Ishikawa (cell line): ENCODE measurements around the gene TAF3.

ENCODE experiments used
- CEBPB ChIP-seq: IDR thresholded peaks from 2 replicates; pipeline ENCODE4 v1.6.1; 2012
- CREB1 ChIP-seq: IDR thresholded peaks from 2 replicates; pipeline ENCODE4 v1.6.1; 2012; ENCODE audit warnings: low read depth
- EGR1 ChIP-seq: IDR thresholded peaks from 2 replicates; pipeline ENCODE4 v1.6.1; 2012
- EP300 ChIP-seq: IDR thresholded peaks from 2 replicates; pipeline ENCODE4 v1.6.1; 2012; ENCODE audit warnings: borderline replicate concordance
- FOXM1 ChIP-seq: IDR thresholded peaks from 2 replicates; pipeline ENCODE4 v1.6.1; 2012; ENCODE audit warnings: low read depth, borderline replicate concordance
- MAX ChIP-seq: IDR thresholded peaks from 2 replicates; pipeline ENCODE4 v1.6.1; 2012
- NFIC ChIP-seq: IDR thresholded peaks from 2 replicates; pipeline ENCODE4 v1.6.1; 2012
- RAD21 ChIP-seq: IDR thresholded peaks from 2 replicates; pipeline ENCODE4 v1.6.1; 2012; ENCODE audit warnings: low read depth
- REST ChIP-seq: IDR thresholded peaks from 2 replicates; pipeline ENCODE4 v1.6.1; 2012; ENCODE audit warnings: low read depth, mild to moderate bottlenecking
- TAF1 ChIP-seq: IDR thresholded peaks from 2 replicates; pipeline ENCODE4 v1.6.1; 2012; ENCODE audit warnings: low read depth, mild to moderate bottlenecking
- TCF12 ChIP-seq: IDR thresholded peaks from 2 replicates; pipeline ENCODE4 v1.6.1; 2012; ENCODE audit warnings: low read depth
- TEAD4 ChIP-seq: IDR thresholded peaks from 2 replicates; pipeline ENCODE4 v1.6.1; 2012
- USF1 ChIP-seq: IDR thresholded peaks from 2 replicates; pipeline ENCODE4 v1.6.1; 2012
- YY1 ChIP-seq: IDR thresholded peaks from 2 replicates; pipeline ENCODE4 v1.6.1; 2012; ENCODE audit warnings: low read depth
- ZBTB7A ChIP-seq: IDR thresholded peaks from 2 replicates; pipeline ENCODE4 v1.6.1; 2012; ENCODE audit warnings: low read depth

Gene TAF3

DNA sequence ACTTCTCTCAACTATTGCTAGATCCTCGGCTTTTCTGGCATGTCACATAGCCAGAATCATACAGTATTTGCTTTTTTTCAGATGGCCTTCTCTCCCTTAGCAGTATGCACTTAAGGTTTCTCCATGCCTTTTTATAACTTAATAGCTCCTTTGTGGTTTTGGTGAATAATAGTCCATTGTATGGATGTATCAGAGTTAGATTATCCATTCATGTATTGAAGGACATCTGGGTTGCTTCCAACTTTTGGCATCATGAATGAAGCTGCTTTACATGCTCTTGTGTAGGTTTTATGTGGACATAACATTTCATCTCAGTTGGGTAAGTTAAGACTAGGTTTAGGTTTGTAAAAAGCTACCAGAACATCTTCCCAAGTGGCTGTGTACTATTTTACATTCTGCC is 25.8 kb upstream of the TAF3 start:
- TF ChIP-seq TEAD4 (no peak), FOXM1 (no peak), ZBTB7A (no peak), EP300 (no peak), RAD21 (no peak), REST (no peak), TCF12 (no peak), MAX (no peak), CREB1 (no peak), CEBPB (no peak), EGR1 (no peak), USF1 (no peak), YY1 (no peak), NFIC (no peak), TAF1 (no peak)

- TF ChIP-seq REST, result no peak
- no peak for TF ChIP-seq NFIC
- TF ChIP-seq CEBPB, result no peak
- TF ChIP-seq ZBTB7A, result no peak
- no peak for TF ChIP-seq FOXM1
- TF ChIP-seq EP300, result no peak
- no peak for TF ChIP-seq TAF1
- no peak for TF ChIP-seq TCF12
- no peak for TF ChIP-seq EGR1
- TF ChIP-seq TEAD4, result no peak
- no peak for TF ChIP-seq USF1
- TF ChIP-seq YY1, result no peak
Measured at GRCh38 chr10:7794251-7795026, 23.9 kb upstream of the TAF3 start.

DNA sequence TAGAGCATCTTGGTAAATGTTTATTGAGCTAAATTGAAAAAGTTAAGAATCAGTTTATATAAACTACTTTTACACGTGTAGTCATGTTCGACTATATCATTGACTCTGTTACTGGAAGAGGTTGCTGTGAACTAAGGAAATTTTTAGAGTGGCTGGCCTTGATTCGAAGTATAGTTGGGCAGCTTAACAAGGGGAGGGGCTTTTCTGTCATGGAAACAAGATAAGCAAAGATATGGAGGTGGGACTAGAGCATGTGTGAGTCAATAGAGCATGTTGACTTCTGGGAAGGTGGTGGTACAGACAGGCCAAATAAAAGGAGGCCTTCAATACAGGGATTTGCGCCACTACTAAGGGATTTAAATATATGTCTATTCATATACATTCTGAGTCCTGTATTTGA is 22.7 kb upstream of the TAF3 start:
- no peak for TF ChIP-seq USF1
- no peak for TF ChIP-seq RAD21
- no peak for TF ChIP-seq CREB1
- TF ChIP-seq YY1, result no peak
- no peak for TF ChIP-seq EGR1
- TF ChIP-seq CEBPB, result no peak

GRCh38 chr10:7797582-7797981 is 20.7 kb upstream of the TAF3 start:
- TF ChIP-seq MAX (no peak), USF1 (no peak), YY1 (no peak), NFIC (no peak)

DNA sequence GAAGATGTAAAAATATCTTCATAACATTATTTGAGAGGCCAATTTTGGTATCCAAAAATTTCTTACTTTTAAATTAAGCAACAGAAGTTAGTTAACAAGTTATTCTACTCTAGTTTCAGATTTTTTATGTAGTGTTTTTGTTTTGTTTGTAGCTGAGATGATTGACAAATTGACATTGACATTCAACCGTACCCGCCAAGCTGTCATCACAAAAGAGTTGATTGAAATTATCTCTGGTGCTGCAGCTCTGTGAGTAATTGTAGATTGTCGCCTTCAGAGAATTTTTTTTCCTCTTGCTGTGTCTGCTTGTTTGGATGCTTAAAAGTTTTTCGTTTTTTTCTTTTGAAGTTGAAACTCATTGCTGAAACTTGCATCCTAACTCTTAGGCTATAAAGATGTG is 15.7 kb upstream of the TAF3 start:
- no peak for TF ChIP-seq EGR1
- TF ChIP-seq NFIC, result no peak
- TF ChIP-seq TEAD4, result no peak
- no peak for TF ChIP-seq REST
- no peak for TF ChIP-seq ZBTB7A
- TF ChIP-seq TAF1, result no peak
- no peak for TF ChIP-seq RAD21
- TF ChIP-seq FOXM1, result no peak
- TF ChIP-seq USF1, result no peak
- TF ChIP-seq MAX, result no peak
